Upper lobe of right lung (tissue), 1 donor: ENCODE data around the gene NFKBIA. TPM values are rescaled to one million over a fixed set of nuclear protein-coding genes. Genes with fewer than 3 reads are reported as not detected.

Experiments used
- ATAC-seq: fragments of 200-7000 bp; cut with Tn5 transposase; one replicate; pipeline ENCODE4 v1.9.1; 2020; ENCODE audit warnings: mild to moderate bottlenecking, moderate library complexity
- DNase-seq: peaks from one replicate; pipeline ENCODE4 v3.0.0-alpha.2; 2020
- H3K27ac ChIP-seq: fragments of 200-600 bp; one replicate; pipeline ENCODE4 v1.8.0; 2022
- H3K27me3 ChIP-seq: fragments of 200-600 bp; one replicate; pipeline ENCODE4 v1.8.0; 2022; ENCODE audit warnings: mild to moderate bottlenecking
- H3K36me3 ChIP-seq: fragments of 200-600 bp; one replicate; pipeline ENCODE4 v1.8.0; 2022
- H3K4me1 ChIP-seq: fragments of 200-600 bp; one replicate; pipeline ENCODE4 v1.8.0; 2022
- H3K4me3 ChIP-seq: fragments of 200-600 bp; one replicate; pipeline ENCODE4 v1.8.0; 2022; ENCODE audit warnings: mild to moderate bottlenecking
- H3K9me3 ChIP-seq: fragments of 200-600 bp; one replicate; pipeline ENCODE4 v1.8.0; 2022
- intact Hi-C: fragments of 100-400 bp; cut with DNase I; formaldehyde crosslinking; loops from one replicate; pipeline ENCODE4 v1.11.0; 2022
- total RNA-seq: library from RNA; stranded (reverse); fragmentation: NEBNext Ultra II Directional; extraction: Animal tissue kit (Norgen Biotek cat#: 25700); gene quantifications from one replicate; pipeline ENCODE4 v1.2.1, GENCODE V29; 2021
- TF ChIP-seq, protein P1 (sequence below): fragments of 200-600 bp; IDR thresholded peaks from one replicate; pipeline ENCODE4 v1.8.0; 2022; ENCODE audit warnings: antibody characterized with exemption
- donor health status: DM: no; HTN: yes; CAD: no; lungs with severe emphysema.

The NFKBIA gene
- total RNA-seq, 1 donor from 2014 or later: 361 TPM

DNA sequence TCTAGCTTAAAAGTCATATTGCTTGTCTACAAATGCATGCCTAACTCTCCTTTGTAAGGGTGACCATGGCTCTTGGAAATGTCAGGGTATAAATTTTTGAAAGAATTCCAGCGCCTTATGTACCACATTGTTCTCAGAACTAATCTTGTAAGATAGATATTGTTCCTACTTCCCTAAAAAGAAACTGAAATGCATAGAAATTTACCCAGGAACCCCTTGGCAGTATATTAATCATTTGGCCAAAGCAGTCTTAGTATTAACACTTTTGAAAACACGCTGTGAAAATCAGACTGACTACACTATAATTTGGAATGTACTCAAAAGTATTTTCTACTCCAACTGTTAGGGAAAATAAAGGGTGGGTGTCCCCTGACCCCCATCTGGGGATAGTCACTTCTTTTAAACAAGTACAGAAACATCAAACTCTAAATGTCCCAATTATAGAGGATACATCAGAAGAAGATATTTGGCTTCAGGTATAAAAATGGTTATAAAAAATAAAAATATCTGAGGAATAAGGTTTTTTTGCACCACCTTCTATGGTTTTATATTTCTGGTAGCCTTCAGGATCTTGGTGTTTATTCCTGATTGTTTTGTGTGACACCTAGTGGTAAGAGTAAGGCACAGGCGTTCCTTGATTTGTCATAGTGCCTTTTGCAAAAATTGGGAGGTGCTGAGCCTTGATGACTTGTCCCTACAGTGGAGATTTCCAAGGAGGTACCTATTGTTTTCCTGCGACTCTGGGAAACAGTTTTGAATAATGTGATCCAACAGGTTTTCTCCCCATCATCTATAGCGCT, 2.2 kb upstream of the NFKBIA start:
- TF ChIP-seq, protein P1, sequence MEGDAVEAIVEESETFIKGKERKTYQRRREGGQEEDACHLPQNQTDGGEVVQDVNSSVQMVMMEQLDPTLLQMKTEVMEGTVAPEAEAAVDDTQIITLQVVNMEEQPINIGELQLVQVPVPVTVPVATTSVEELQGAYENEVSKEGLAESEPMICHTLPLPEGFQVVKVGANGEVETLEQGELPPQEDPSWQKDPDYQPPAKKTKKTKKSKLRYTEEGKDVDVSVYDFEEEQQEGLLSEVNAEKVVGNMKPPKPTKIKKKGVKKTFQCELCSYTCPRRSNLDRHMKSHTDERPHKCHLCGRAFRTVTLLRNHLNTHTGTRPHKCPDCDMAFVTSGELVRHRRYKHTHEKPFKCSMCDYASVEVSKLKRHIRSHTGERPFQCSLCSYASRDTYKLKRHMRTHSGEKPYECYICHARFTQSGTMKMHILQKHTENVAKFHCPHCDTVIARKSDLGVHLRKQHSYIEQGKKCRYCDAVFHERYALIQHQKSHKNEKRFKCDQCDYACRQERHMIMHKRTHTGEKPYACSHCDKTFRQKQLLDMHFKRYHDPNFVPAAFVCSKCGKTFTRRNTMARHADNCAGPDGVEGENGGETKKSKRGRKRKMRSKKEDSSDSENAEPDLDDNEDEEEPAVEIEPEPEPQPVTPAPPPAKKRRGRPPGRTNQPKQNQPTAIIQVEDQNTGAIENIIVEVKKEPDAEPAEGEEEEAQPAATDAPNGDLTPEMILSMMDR: peak; percentile 86
- ATAC-seq (no peak), DNase-seq (no peak)
- intact Hi-C loops: loop anchor here (10.0 kb wide), 1 partner anchor 112 kb away; the partner anchor contains the start of gene PSMA6
- Histone ChIP-seq H3K27me3 (no peaks in the 10 kb centered on the region), H3K36me3 (peaks cover 20% of the 10 kb centered on the region), H3K4me3 (no peak overlapping the region), H3K9me3 (no peaks in the 10 kb centered on the region), H3K27ac (peak overlapping the region; percentile 100), H3K4me1 (peaks cover 21% of the 10 kb centered on the region)

DNA sequence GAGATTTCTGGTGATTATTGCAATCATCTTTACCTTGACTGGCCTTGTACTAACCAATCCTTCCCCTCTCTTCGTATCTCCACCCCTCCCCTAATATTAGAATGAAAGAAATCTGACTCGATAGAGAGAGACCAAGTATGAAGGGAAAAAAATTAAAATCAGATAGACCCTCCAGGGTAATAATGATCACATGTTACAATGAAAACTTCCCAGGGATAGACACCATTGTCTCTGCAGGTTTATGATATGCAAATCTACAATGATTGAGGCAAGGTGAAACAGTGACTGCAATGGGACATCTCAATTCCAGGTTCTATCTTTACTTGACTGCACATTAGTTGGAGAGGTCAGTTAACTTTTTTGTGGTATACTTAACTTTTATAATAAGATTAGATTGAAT, 1.5 kb upstream of the NFKBIA start:
- Histone ChIP-seq H3K4me3 (peak overlapping the region; percentile 97), H3K27ac (peak overlapping the region; percentile 100), H3K27me3 (no peaks in the 10 kb centered on the region), H3K36me3 (peaks cover 26% of the 10 kb centered on the region), H3K9me3 (no peaks in the 10 kb centered on the region), H3K4me1 (peaks cover 26% of the 10 kb centered on the region)
- DNase-seq: no peak
- TF ChIP-seq, protein P1: no peak
- intact Hi-C loops: loop anchor here (10.0 kb wide), 1 partner anchor 111 kb away; the partner anchor contains the start of gene PSMA6
- ATAC-seq: no peak

DNA sequence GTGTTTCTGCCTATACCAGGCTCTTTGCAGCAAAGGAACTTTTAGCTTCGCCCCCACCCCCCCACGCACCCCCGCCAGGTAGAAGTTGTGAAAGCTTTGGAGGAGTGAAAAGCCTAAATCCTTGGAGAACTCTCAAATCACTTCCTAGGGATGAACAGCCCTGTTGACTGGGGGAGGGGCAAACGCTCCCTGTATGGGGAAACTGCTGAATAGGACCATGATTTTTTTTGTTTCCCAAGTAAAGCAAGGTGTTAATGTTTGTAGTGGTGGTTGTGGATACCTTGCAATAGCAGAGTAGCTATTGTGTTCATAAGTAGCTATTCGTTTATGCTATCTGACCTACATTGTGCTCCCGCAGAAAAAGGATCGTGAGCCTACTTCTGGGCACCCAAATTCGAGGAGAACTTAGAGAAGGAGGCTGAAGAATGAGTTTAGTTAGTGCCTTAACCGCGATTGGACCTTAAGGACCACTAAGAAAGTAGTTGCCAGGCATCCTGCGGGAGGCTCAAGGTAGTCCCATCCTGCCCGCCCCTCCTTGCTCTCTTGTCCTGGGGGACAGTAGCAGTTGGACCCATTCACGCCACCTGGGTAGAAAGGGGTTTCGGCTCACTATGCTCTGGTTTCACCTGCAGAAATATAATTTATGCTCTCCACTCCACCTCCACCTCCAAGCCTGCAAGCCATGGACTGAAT, 901 bp upstream of the NFKBIA start:
- Histone ChIP-seq H3K36me3 (peaks cover 32% of the 10 kb centered on the region), H3K9me3 (no peaks in the 10 kb centered on the region), H3K4me3 (peak overlapping the region; percentile 97), H3K4me1 (peaks cover 33% of the 10 kb centered on the region), H3K27ac (peak overlapping the region; percentile 100), H3K27me3 (no peaks in the 10 kb centered on the region)
- intact Hi-C loops: loop anchor here (10.0 kb wide), 1 partner anchor 111 kb away; the partner anchor contains the start of gene PSMA6
- peak; percentile 77 for DNase-seq
- ATAC-seq: no peak
- TF ChIP-seq, protein P1: no peak

DNA sequence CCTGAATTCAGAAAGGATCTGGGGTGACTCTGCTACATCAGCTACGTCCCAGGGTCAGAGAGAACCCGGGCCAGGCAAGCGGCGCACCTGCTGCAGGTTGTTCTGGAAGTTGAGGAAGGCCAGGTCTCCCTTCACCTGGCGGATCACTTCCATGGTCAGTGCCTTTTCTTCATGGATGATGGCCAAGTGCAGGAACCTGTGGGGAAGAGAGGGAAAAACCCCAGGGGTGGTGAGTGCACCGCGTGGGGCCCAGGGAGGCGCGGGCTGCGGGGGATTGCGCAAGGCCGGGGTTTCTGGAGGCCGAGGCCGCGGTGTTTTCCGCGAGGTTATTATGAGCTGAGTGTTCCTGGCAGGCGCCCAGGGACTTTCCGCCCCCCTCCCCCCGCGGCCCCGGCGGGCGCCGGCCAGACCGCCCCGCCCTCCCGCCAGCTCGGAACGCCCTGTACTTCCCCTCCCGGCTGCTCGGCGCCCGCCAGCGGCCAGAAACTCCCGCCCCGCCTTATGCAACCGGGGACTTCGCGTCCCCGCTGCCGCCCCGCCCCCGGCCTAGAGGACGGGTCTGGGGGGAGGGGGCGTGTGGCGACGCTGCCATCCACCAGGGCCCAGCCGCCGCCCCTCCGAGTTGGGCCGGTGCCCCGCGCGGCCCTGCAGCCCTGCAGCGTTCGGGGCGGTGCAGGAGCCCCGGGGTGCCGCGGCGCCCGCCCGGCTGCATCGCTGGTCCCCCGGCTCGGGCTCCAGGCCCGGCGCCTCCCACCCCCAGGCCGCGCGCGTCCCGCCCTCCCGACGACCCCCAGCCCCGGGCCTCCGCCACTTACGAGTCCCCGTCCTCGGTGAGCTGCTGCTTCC, 723 bp downstream of the NFKBIA start:
- Histone ChIP-seq H3K36me3 (peaks cover 46% of the 10 kb centered on the region), H3K4me3 (peak overlapping the region; percentile 97), H3K27me3 (no peaks in the 10 kb centered on the region), H3K27ac (peak overlapping the region; percentile 100), H3K9me3 (no peaks in the 10 kb centered on the region), H3K4me1 (peaks cover 49% of the 10 kb centered on the region)
- peak; percentile 86 for ATAC-seq
- intact Hi-C loops: loop anchor here (5.0 to 10.0 kb wide), 2 partner anchors 67 to 109 kb away; partner anchors contain the start of gene PSMA6
- DNase-seq: peak; percentile 99
- TF ChIP-seq, protein P1: no peak

DNA sequence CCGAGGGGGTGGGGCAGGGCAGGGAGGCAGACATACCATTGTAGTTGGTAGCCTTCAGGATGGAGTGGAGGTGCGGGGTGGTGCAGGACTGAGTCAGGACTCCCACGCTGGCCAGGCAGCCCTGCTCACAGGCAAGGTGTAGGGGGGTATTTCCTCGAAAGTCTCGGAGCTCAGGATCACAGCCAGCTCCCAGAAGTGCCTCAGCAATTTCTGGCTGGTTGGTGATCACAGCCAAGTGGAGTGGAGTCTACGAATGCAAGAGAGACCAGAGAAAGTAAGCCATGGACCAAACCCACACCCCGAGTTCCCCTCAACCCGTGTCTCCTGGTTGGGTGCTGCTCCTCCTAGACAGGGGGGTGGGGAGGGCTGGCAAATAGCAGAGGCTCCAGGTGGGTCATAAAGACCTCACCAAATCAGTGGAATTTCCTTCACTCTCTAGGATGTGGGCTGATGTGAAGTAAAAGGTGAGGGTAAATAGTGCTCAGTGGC, 1.4 kb downstream of the NFKBIA start:
- Histone ChIP-seq H3K9me3 (no peaks in the 10 kb centered on the region), H3K4me3 (peak overlapping the region; percentile 97), H3K4me1 (peaks cover 56% of the 10 kb centered on the region), H3K27me3 (no peaks in the 10 kb centered on the region), H3K36me3 (peaks cover 46% of the 10 kb centered on the region), H3K27ac (peak overlapping the region; percentile 100)
- peak; percentile 76 for DNase-seq
- ATAC-seq: peak; percentile 2
- TF ChIP-seq, protein P1: no peak
- intact Hi-C loops: loop anchor here (5.0 to 10.0 kb wide), 2 partner anchors 66 to 108 kb away; partner anchors contain the start of gene PSMA6
